SHP77 (cell line): ENCODE results near the gene KRT82.
"Not testable (repeated sequence)": the region's sequence is repeated elsewhere in the genome, so short reads cannot be mapped to it uniquely, and the experiment has no call there.

Source experiments
- DNase-seq, 2 experiments: peaks; one replicate each; lab custom pipeline; 2025; lab: John Stamatoyannopoulos, UW

The KRT82 gene

GRCh38 chr12:52410589-52411248 lies 4.6 kb upstream of the KRT82 start:
- DNase-seq, result not testable (repeated sequence)

- no peak for DNase-seq
Measured at GRCh38 chr12:52407918-52408317, 1.8 kb upstream of the KRT82 start.

- no peak for DNase-seq
Measured at GRCh38 chr12:52404951-52405350, 1.2 kb downstream of the KRT82 start.

- DNase-seq, result no peak
Measured at GRCh38 chr12:52403561-52403960, 2.6 kb downstream of the KRT82 start.

- DNase-seq, result no peak
Measured at GRCh38 chr12:52402873-52403540, 3.1 kb downstream of the KRT82 start.

GRCh38 chr12:52402377-52402776 lies 3.8 kb downstream of the KRT82 start:
- DNase-seq, result no peak

GRCh38 chr12:52401926-52402325 lies 4.2 kb downstream of the KRT82 start:
- DNase-seq, result no peak

GRCh38 chr12:52401526-52401925 lies 4.6 kb downstream of the KRT82 start:
- DNase-seq, result no peak

GRCh38 chr12:52400906-52401305 lies 5.2 kb downstream of the KRT82 start:
- no peak for DNase-seq

- no peak for DNase-seq
Measured at GRCh38 chr12:52399756-52400155, 6.4 kb downstream of the KRT82 start.

- no peak for DNase-seq
Measured at GRCh38 chr12:52398176-52398575, 8.0 kb downstream of the KRT82 start.

GRCh38 chr12:52396656-52397055 lies 9.5 kb downstream of the KRT82 start:
- DNase-seq, result no peak

- DNase-seq, result no peak
Measured at GRCh38 chr12:52395761-52396434, 10.2 kb downstream of the KRT82 start.

GRCh38 chr12:52394836-52395405 lies 11.2 kb downstream of the KRT82 start:
- DNase-seq, result no peak

- DNase-seq, result no peak
Measured at GRCh38 chr12:52392465-52393007, 13.6 kb downstream of the KRT82 start.

- DNase-seq, result peak; percentile 62 to 79
Measured at GRCh38 chr12:52391618-52392002, 14.5 kb downstream of the KRT82 start.

- DNase-seq, result no peak
Measured at GRCh38 chr12:52390739-52391617, 15.2 kb downstream of the KRT82 start.

GRCh38 chr12:52389313-52390207 lies 16.6 kb downstream of the KRT82 start:
- DNase-seq, result no peak

GRCh38 chr12:52387859-52388258 lies 18.3 kb downstream of the KRT82 start:
- no peak for DNase-seq

- no peak for DNase-seq
Measured at GRCh38 chr12:52385226-52385702, 20.9 kb downstream of the KRT82 start, which contains the start of gene KRT84. TSS of gene KRT84 (minus strand) at chr12:52385652. CDS start at chr12:52385585, 67 bp downstream.
